Mucosa of descending colon (tissue), 3 donors: Measurements from ENCODE around the gene ELP2. TPM values are rescaled to one million over a fixed set of nuclear protein-coding genes. Genes with fewer than 3 reads are reported as not detected.

Experiments
- ATAC-seq: fragments of 200-7000 bp; cut with Tn5 transposase; one replicate; pipeline ENCODE4 v1.9.1; 2020; ENCODE audit warnings: mild to moderate bottlenecking, moderate library complexity
- DNase-seq, 3 donors: peaks; one replicate each; pipeline ENCODE4 v3.0.0-alpha.2; 2020
- H3K36me3 ChIP-seq: fragments of 200-600 bp; one replicate; pipeline ENCODE4 v1.8.0; 2021; ENCODE audit warnings: low read depth, mild to moderate bottlenecking
- H3K4me1 ChIP-seq: fragments of 200-600 bp; one replicate; pipeline ENCODE4 v1.8.0; 2021; ENCODE audit warnings: low read depth, mild to moderate bottlenecking
- H3K4me3 ChIP-seq: fragments of 200-600 bp; one replicate; pipeline ENCODE4 v1.8.0; 2021; ENCODE audit warnings: mild to moderate bottlenecking
- H3K9me3 ChIP-seq: fragments of 200-600 bp; one replicate; pipeline ENCODE4 v1.8.0; 2021; ENCODE audit warnings: mild to moderate bottlenecking
- intact Hi-C, 2 donors: fragments of 100-400 bp; cut with DNase I in 1 of 2; cut with micrococcal nuclease in 1 of 2; formaldehyde crosslinking; loops; one replicate each; pipeline versions ENCODE4 v1.11.0 to v1.11.1; 2022; cut with DNase I, micrococcal nuclease
- total RNA-seq, 3 donors: library from RNA; stranded (reverse); fragmentation: NEBNext Ultra II Directional in 2 of 3; extraction: Animal tissue kit (Norgen Biotek cat#: 25700) in 2 of 3; gene quantifications; one replicate each; pipeline versions ENCODE4 v1.2.1 to v1.2.4, GENCODE V29; 2021 to 2023
- TF ChIP-seq, protein P1 (sequence below): fragments of 200-600 bp; IDR thresholded peaks from one replicate; pipeline ENCODE4 v1.8.0; 2022; ENCODE audit warnings: antibody characterized with exemption, mild to moderate bottlenecking
- donor health status: DM: no; HTN: no; CAD: no; lungs with moderate emphysema.
- donor health status: DM: no; HTN: no; CAD: no.
- donor health status: DM: no; HTN: yes; CAD: no.

Gene ELP2
- total RNA-seq, 3 donors from 2014 or later: 45.4 to 62.9 (median 55.4) TPM

DNA sequence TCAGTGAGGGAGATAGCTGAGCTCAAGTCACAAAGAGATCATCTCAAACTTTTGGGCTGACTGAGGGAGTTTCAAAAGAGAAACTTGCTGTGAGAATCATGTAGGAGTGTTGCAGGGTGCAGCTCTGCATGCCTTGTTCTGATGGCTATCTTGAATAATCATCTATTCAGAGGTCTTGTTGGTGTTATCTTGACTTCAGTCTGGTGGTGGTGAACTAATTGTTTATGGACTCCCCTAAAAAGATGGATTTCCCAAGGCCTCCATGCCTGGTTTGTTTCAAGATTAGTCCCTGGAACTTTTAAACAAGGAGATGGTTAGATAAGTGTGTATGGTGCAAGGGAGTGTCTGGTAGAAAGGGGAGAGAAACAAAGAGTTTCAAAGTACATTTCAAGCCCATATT is 30.4 kb upstream of the ELP2 start:
- H3K36me3 ChIP-seq: no peaks in the 10 kb centered on the region
- no peak for ATAC-seq
- intact Hi-C loops: no loop called here
- H3K4me3 ChIP-seq: no peak overlapping the region
- H3K4me1 ChIP-seq: no peaks in the 10 kb centered on the region
- no peaks in the 10 kb centered on the region for H3K9me3 ChIP-seq
- DNase-seq: no peak
- TF ChIP-seq, protein P1, sequence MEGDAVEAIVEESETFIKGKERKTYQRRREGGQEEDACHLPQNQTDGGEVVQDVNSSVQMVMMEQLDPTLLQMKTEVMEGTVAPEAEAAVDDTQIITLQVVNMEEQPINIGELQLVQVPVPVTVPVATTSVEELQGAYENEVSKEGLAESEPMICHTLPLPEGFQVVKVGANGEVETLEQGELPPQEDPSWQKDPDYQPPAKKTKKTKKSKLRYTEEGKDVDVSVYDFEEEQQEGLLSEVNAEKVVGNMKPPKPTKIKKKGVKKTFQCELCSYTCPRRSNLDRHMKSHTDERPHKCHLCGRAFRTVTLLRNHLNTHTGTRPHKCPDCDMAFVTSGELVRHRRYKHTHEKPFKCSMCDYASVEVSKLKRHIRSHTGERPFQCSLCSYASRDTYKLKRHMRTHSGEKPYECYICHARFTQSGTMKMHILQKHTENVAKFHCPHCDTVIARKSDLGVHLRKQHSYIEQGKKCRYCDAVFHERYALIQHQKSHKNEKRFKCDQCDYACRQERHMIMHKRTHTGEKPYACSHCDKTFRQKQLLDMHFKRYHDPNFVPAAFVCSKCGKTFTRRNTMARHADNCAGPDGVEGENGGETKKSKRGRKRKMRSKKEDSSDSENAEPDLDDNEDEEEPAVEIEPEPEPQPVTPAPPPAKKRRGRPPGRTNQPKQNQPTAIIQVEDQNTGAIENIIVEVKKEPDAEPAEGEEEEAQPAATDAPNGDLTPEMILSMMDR: no peak

DNA sequence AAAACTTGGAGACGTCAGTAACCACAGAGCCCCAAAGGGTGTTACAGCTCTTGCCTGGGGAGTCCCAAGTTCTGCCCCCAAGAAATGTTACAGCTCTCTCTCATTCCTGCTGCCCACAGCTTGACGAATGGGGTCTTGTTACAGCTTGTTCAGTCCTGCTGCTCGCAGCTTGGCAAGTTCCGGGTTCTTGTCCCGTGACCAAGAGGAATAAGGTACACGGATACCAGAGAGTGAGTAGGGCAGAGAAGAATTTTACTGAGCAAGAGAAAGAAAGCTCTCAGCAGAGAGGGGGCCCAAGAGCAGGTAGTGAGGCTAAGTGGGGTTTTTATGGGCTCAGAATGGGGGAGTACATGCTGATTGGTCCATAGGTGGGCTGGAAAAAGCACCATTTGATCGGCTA is 27.8 kb upstream of the ELP2 start:
- Histone ChIP-seq H3K4me1 (no peaks in the 10 kb centered on the region), H3K9me3 (no peaks in the 10 kb centered on the region), H3K4me3 (no peak overlapping the region), H3K36me3 (no peaks in the 10 kb centered on the region)
- no peak for DNase-seq
- ATAC-seq: no peak
- intact Hi-C loops: no loop called here
- TF ChIP-seq, protein P1: no peak

DNA sequence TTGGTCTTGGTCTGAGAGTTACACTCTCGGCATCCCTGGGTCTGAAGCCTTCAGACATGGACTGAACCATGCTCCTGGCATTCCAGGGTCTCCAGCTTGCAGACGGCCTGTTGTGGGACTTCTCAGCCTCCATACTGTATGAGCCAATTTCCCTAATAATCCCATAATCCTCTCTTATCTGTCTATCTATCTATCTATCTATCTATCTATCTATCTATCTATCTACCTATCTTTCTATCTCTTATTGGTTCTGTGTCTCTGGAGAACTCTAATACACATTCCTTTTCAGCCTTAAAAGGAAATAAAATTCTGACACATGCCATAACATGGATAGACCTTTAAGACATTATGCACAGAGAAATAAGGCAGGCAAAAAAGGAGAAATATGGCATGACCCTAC is 24.9 kb upstream of the ELP2 start:
- TF ChIP-seq, protein P1: no peak
- ATAC-seq: no peak
- no peak overlapping the region for H3K4me3 ChIP-seq
- H3K36me3 ChIP-seq: no peaks in the 10 kb centered on the region
- H3K9me3 ChIP-seq: no peaks in the 10 kb centered on the region
- H3K4me1 ChIP-seq: no peaks in the 10 kb centered on the region
- no peak for DNase-seq
- intact Hi-C loops: no loop called here

DNA sequence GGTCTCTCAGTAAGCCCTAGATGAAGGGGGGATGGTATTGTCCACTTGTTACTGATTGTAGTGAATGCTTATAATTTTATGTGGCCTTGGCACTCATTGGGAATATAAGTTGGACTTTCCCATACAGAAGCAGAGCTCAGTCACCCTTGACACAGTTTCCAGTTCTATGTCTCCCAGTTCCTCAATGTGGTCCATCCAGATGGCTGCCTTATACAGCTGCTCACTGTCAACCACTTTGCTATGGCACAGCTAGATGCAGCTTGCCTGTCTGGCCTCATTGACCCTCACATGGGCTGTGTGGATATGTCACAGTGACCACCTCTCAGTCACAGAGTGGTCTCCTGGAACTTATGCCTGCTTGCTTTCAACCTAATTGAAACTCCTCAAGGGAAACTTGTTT is 22.2 kb upstream of the ELP2 start:
- no peak for ATAC-seq
- TF ChIP-seq, protein P1: no peak
- intact Hi-C loops: no loop called here

DNA sequence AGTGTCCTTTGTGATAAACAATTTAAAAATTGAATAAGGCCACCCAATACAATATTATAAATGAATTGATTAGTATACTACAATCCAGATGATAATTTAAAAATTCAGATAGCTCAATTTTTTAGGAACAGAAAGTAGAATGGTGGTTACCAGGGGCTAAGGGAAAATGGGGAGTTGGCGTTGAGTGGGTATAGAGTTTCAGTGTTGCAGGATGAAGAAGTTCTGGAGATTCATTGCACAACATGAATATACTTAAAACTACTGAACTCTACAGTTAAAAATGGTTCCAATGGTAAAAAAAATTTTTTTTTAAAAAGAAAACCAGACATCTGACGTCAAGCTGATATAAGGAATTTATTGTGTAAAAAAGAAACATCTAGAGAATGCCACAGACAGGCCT is 21.5 kb upstream of the ELP2 start:
- ATAC-seq: no peak

More for the DNA sequence above, 22.2 kb upstream of the ELP2 start:
- DNase-seq: no peak
- Histone ChIP-seq H3K36me3 (no peaks in the 10 kb centered on the region), H3K4me3 (no peak overlapping the region), H3K4me1 (no peaks in the 10 kb centered on the region), H3K9me3 (no peaks in the 10 kb centered on the region)

DNA sequence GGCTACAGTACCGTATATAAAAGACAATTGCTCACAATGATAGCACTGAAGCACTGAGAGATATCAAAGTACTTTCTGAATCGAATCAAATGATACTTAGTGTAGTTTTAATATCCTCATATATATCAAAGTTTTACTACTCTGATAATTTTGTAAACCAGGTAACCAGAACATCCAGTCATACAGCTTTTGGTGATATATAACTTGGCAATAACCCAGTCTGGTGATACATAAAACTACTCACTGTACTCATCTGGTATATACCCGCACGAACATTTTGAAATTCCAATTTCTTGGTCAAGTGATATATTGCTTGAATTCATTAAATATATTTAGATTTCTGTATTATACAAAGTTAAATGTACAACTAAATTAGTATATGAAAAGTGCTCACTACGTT is 21.1 kb upstream of the ELP2 start:
- DNase-seq (no peak), ATAC-seq (no peak)
- intact Hi-C loops: no loop called here
- TF ChIP-seq, protein P1: no peak
- Histone ChIP-seq H3K4me1 (no peaks in the 10 kb centered on the region), H3K4me3 (no peak overlapping the region), H3K36me3 (no peaks in the 10 kb centered on the region), H3K9me3 (no peaks in the 10 kb centered on the region)

More for the DNA sequence above, 21.5 kb upstream of the ELP2 start:
- Histone ChIP-seq H3K4me3 (no peak overlapping the region), H3K36me3 (no peaks in the 10 kb centered on the region), H3K4me1 (no peaks in the 10 kb centered on the region), H3K9me3 (no peaks in the 10 kb centered on the region)
- intact Hi-C loops: no loop called here
- no peak for DNase-seq
- TF ChIP-seq, protein P1: no peak
